ENCODE measurements around the gene FAM110D.

DNA sequence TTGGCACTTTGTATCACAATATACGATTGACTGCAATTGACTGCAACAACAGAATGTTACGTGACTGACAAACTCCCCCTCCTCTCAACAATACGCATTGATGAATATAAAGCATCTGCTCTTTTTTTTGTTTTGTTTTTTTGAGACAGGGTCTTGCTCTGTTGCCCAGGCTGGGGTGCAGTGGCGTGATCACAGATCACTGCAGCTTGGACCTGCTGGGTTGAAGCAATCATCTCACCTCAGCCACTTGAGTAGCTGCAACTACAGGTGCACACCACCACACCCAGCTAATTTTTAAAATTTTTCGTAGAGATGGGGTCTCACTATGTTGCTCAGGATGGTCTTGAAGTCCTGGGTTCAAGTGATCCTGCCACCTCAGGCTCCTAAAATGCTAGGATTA, 53.8 kb downstream of the FAM110D start:
- TF ChIP-seq, protein P1, sequence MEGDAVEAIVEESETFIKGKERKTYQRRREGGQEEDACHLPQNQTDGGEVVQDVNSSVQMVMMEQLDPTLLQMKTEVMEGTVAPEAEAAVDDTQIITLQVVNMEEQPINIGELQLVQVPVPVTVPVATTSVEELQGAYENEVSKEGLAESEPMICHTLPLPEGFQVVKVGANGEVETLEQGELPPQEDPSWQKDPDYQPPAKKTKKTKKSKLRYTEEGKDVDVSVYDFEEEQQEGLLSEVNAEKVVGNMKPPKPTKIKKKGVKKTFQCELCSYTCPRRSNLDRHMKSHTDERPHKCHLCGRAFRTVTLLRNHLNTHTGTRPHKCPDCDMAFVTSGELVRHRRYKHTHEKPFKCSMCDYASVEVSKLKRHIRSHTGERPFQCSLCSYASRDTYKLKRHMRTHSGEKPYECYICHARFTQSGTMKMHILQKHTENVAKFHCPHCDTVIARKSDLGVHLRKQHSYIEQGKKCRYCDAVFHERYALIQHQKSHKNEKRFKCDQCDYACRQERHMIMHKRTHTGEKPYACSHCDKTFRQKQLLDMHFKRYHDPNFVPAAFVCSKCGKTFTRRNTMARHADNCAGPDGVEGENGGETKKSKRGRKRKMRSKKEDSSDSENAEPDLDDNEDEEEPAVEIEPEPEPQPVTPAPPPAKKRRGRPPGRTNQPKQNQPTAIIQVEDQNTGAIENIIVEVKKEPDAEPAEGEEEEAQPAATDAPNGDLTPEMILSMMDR (IDR thresholded peaks at IDR 0.05) = no peak
- TF ChIP-seq, protein P2, sequence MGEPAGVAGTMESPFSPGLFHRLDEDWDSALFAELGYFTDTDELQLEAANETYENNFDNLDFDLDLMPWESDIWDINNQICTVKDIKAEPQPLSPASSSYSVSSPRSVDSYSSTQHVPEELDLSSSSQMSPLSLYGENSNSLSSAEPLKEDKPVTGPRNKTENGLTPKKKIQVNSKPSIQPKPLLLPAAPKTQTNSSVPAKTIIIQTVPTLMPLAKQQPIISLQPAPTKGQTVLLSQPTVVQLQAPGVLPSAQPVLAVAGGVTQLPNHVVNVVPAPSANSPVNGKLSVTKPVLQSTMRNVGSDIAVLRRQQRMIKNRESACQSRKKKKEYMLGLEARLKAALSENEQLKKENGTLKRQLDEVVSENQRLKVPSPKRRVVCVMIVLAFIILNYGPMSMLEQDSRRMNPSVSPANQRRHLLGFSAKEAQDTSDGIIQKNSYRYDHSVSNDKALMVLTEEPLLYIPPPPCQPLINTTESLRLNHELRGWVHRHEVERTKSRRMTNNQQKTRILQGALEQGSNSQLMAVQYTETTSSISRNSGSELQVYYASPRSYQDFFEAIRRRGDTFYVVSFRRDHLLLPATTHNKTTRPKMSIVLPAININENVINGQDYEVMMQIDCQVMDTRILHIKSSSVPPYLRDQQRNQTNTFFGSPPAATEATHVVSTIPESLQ (CRISPR knock-in tag; IDR thresholded peaks at IDR 0.05) = no peak
- TF ChIP-seq SP1 (CRISPR knock-in tag; conservative IDR thresholded peaks at IDR 0.05) (no peak), JUN (CRISPR knock-in tag; IDR thresholded peaks at IDR 0.05) (no peak), FOXJ3 (CRISPR knock-in tag; IDR thresholded peaks at IDR 0.05; ENCODE audit: borderline replicate concordance) (no peak), CBFB (CRISPR knock-in tag; IDR thresholded peaks at IDR 0.05; ENCODE audit: low read depth) (no peak), IRF2 (CRISPR knock-in tag; IDR thresholded peaks at IDR 0.05; ENCODE audit: borderline replicate concordance, low read depth) (no peak), ATF1 (CRISPR knock-in tag; IDR thresholded peaks at IDR 0.05) (no peak)
